H9 (cell line): ENCODE measurements around the gene TSPAN3. TPM values are rescaled to one million over a fixed set of nuclear protein-coding genes. Genes with fewer than 3 reads are reported as not detected.

ENCODE experiments used
- DNase-seq: peaks from one replicate; pipeline ENCODE4 v3.0.0-alpha.2; 2017
- H2AFZ ChIP-seq: one replicate; pipeline ENCODE4 v1.6.1; 2013; ENCODE audit warnings: mild to moderate bottlenecking, low read length, control low read depth, moderate library complexity
- H2AK5ac ChIP-seq: 2 replicates; pipeline ENCODE4 v1.6.1; 2013; ENCODE audit warnings: low read length, control low read depth, mixed read lengths; ENCODE audit not compliant: insufficient read length
- H2BK120ac ChIP-seq: one replicate; pipeline ENCODE4 v1.6.1; 2013; ENCODE audit warnings: low read depth, mild to moderate bottlenecking, low read length, control low read depth, inconsistent platforms; ENCODE audit not compliant: poor library complexity, severe bottlenecking
- H2BK12ac ChIP-seq: 2 replicates; pipeline ENCODE4 v1.6.1; 2013; ENCODE audit warnings: low read length, control low read depth, mixed read lengths, low read depth; ENCODE audit not compliant: insufficient read length
- H2BK15ac ChIP-seq: 2 replicates; pipeline ENCODE4 v1.6.1; 2013; ENCODE audit warnings: low read depth, low read length, control low read depth
- H2BK20ac ChIP-seq: one replicate; pipeline ENCODE4 v1.6.1; 2013; ENCODE audit warnings: low read depth, mild to moderate bottlenecking, low read length, control low read depth, inconsistent platforms; ENCODE audit not compliant: poor library complexity, severe bottlenecking
- H2BK5ac ChIP-seq: 2 replicates; pipeline ENCODE4 v1.6.1; 2013; ENCODE audit warnings: low read length, control low read depth, mixed read lengths; ENCODE audit not compliant: insufficient read length
- H3K14ac ChIP-seq: 2 replicates; pipeline ENCODE4 v1.6.1; 2013; ENCODE audit warnings: low read length, control low read depth; ENCODE audit not compliant: insufficient read depth
- H3K18ac ChIP-seq: 2 replicates; pipeline ENCODE4 v1.6.1; 2013; ENCODE audit warnings: low read depth, mild to moderate bottlenecking, mixed read lengths, low read length, control low read depth; ENCODE audit not compliant: insufficient read length
- H3K23ac ChIP-seq: 2 replicates; pipeline ENCODE4 v1.6.1; 2013; ENCODE audit warnings: low read length, control low read depth, mixed read lengths, low read depth; ENCODE audit not compliant: insufficient read length
- H3K23me2 ChIP-seq: 2 replicates; pipeline ENCODE4 v1.6.1; 2013; ENCODE audit warnings: low read depth, mild to moderate bottlenecking, mixed read lengths, low read length, control low read depth; ENCODE audit not compliant: insufficient read length, poor library complexity, severe bottlenecking
- H3K27ac ChIP-seq: 2 replicates; pipeline ENCODE4 v1.5.1; 2013; ENCODE audit warnings: low read length, control low read depth, mixed read lengths, low read depth; ENCODE audit not compliant: insufficient read length
- H3K27me3 ChIP-seq: 2 replicates; pipeline ENCODE4 v1.6.1; 2013; ENCODE audit warnings: low read length, control low read depth, inconsistent platforms; ENCODE audit not compliant: insufficient read depth
- H3K4ac ChIP-seq: 2 replicates; pipeline ENCODE4 v1.6.1; 2013; ENCODE audit warnings: low read depth, mild to moderate bottlenecking, control low read depth, inconsistent platforms, low read length, moderate library complexity
- H3K4me1 ChIP-seq: 2 replicates; pipeline ENCODE4 v1.6.1; 2013; ENCODE audit warnings: low read length, control low read depth, inconsistent platforms; ENCODE audit not compliant: insufficient read depth
- H3K4me2 ChIP-seq: 2 replicates; pipeline ENCODE4 v1.6.1; 2013; ENCODE audit warnings: low read length, control low read depth, mixed read lengths; ENCODE audit not compliant: insufficient read length, insufficient read depth
- H3K56ac ChIP-seq: 2 replicates; pipeline ENCODE4 v1.6.1; 2013; ENCODE audit warnings: low read depth, mild to moderate bottlenecking, mixed read lengths, low read length, control low read depth; ENCODE audit not compliant: insufficient read length
- H3K79me1 ChIP-seq: 2 replicates; pipeline ENCODE4 v1.6.1; 2013; ENCODE audit warnings: low read depth, mild to moderate bottlenecking, moderate library complexity, low read length, control low read depth, inconsistent platforms; ENCODE audit not compliant: insufficient read depth, poor library complexity, severe bottlenecking
- H3K79me2 ChIP-seq: 2 replicates; pipeline ENCODE4 v1.6.1; 2013; ENCODE audit warnings: low read length, control low read depth, inconsistent platforms; ENCODE audit not compliant: insufficient read depth
- H3K9ac ChIP-seq: 2 replicates; pipeline ENCODE4 v1.6.1; 2013; ENCODE audit warnings: low read length, control low read depth, mixed read lengths; ENCODE audit not compliant: insufficient read length; ENCODE audit errors: extremely low read depth
- H3K9me3 ChIP-seq: one replicate; pipeline ENCODE4 v1.6.1; 2013; ENCODE audit warnings: low read depth, low read length, inconsistent platforms; ENCODE audit not compliant: control insufficient read depth
- H3T11ph ChIP-seq: one replicate; pipeline ENCODE4 v1.6.1; 2013; ENCODE audit warnings: mild to moderate bottlenecking, low read length, control low read depth, inconsistent platforms
- H4K20me1 ChIP-seq: one replicate; pipeline ENCODE4 v1.6.1; 2013; ENCODE audit not compliant: control insufficient read depth, insufficient read length, insufficient read depth
- H4K5ac ChIP-seq: 2 replicates; pipeline ENCODE4 v1.6.1; 2013; ENCODE audit warnings: low read depth, mild to moderate bottlenecking, mixed read lengths, low read length, control low read depth; ENCODE audit not compliant: insufficient read length
- H4K8ac ChIP-seq: replicated peaks from 2 replicates; pipeline ENCODE4 v1.6.1; 2013; ENCODE audit warnings: low read length, control low read depth, mixed read lengths, low read depth; ENCODE audit not compliant: insufficient read length
- H4K91ac ChIP-seq: 2 replicates; pipeline ENCODE4 v1.6.1; 2013; ENCODE audit warnings: low read depth, mild to moderate bottlenecking, moderate library complexity, mixed read lengths, low read length, control low read depth; ENCODE audit not compliant: insufficient read length
- H3K27ac Mint-ChIP-seq, 3 experiments: 2 replicates in 2 of 3; 3 replicates in 1 of 3; pipeline ENCODE4 v1.8.0; 2020 to 2021; ENCODE audit warnings: mixed read lengths in 3 of 3, mild to moderate bottlenecking in 1 of 3, moderate library complexity in 1 of 3
- H3K27me3 Mint-ChIP-seq: 2 replicates; pipeline ENCODE4 v1.8.0; 2021; ENCODE audit warnings: low read depth, mild to moderate bottlenecking, moderate library complexity, mixed read lengths
- H3K36me3 Mint-ChIP-seq, 3 experiments: 2 replicates in 2 of 3; 3 replicates in 1 of 3; pipeline ENCODE4 v1.8.0; 2020 to 2021; ENCODE audit warnings: low read depth in 3 of 3, mixed read lengths in 3 of 3; ENCODE audit not compliant: insufficient read depth in 1 of 3
- H3K4me1 Mint-ChIP-seq, 2 experiments: 2 replicates each; pipeline ENCODE4 v1.8.0; 2020; ENCODE audit warnings: mixed read lengths in 2 of 2
- H3K4me3 Mint-ChIP-seq, 2 experiments: 2 replicates in 1 of 2; 3 replicates in 1 of 2; pipeline ENCODE4 v1.8.0; 2020 to 2021; ENCODE audit warnings: mild to moderate bottlenecking in 2 of 2, mixed read lengths in 2 of 2, moderate library complexity in 1 of 2
- H3K9me3 Mint-ChIP-seq, 2 experiments: 2 replicates in 1 of 2; 3 replicates in 1 of 2; pipeline ENCODE4 v1.8.0; 2020; ENCODE audit warnings: mild to moderate bottlenecking in 2 of 2, mixed read lengths in 2 of 2, moderate library complexity in 1 of 2
- WGBS: extraction: QIAGEN DNeasy Blood & Tissue Kit; methylation state at CpG from one replicate; pipeline ENCODE4 v1.1.7; 2013; ENCODE audit warnings: missing lambda C conversion rate, low lambda C conversion rate, mixed read lengths; ENCODE audit not compliant: insufficient read length; ENCODE audit errors: extremely low coverage; 5-methylcytosine and 5-hydroxymethylcytosine counted together
- total RNA-seq: library from RNA; stranded (reverse); gene quantifications from 2 replicates; pipeline ENCODE4 v1.2.1, GENCODE V29; 2021
- TF ChIP-seq, protein P1 (sequence below): fragments of 200-600 bp; sonication (generic); conservative IDR thresholded peaks from 3 replicates; pipeline ENCODE4 v1.8.0; 2021; ENCODE audit warnings: antibody characterized with exemption, mild to moderate bottlenecking

The TSPAN3 gene
- total RNA-seq, 1 experiment from 2014 or later: 117 TPM

DNA sequence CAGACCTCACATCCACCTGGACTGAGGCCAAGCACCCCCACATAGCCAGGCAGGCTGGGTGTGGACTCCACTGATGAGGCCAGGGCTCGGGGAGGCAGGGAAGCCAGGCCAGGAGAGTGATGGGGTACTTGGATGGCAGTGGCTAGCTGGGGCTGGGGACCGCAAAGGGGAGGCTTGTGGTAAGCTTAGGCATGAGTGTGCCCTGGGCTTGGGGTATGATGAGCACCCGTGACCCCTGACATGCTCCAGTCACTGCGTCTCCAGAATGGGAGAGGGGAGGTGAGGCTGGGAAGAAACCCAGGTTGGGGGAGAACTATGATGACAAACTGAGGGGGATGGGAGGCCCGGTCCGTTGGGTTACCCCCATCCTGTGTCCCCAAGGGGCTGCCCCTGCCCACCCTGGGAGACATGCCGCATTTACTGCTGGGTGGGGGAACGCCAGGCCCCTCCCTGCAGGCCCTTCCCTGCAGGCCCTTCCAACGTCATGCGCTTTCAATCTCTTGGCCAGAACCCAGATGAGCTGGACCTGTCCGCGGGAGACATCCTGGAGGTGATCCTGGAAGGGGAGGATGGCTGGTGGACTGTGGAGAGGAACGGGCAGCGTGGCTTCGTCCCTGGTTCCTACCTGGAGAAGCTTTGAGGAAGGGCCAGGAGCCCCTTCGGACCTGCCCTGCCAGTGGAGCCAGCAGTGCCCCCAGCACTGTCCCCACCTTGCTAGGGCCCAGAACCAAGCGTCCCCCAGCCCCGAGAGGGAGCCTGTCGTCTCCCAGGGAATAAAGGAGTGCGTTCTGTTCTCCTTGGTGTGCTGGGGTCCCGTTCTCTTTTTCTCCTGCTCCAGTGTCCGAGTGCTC is 34.1 kb downstream of the TSPAN3 start:
- Histone ChIP-seq H3K4ac (no peak overlapping the region), H3K23me2 (no peaks in the 10 kb centered on the region), H3K27me3 (no peaks in the 10 kb centered on the region), H3K9ac (no peak overlapping the region), H3K79me1 (no peaks in the 10 kb centered on the region), H3K9me3 (no peaks in the 10 kb centered on the region), H2BK20ac (no peak overlapping the region), H2BK15ac (no peak overlapping the region), H4K8ac (no peak overlapping the region), H4K20me1 (no peaks in the 10 kb centered on the region), H3K56ac (no peak overlapping the region), H3K27ac (no peak overlapping the region), H2BK120ac (no peak overlapping the region), H2AK5ac (no peak overlapping the region), H3K23ac (no peak overlapping the region), H4K5ac (no peak overlapping the region), H3K4me1 (no peaks in the 10 kb centered on the region), H4K91ac (no peak overlapping the region), H3K79me2 (no peaks in the 10 kb centered on the region), H3K4me2 (no peak overlapping the region), H3T11ph (no peak overlapping the region), H3K18ac (no peak overlapping the region), H2BK12ac (no peak overlapping the region), H2BK5ac (no peak overlapping the region), H2AFZ (no peak overlapping the region), H3K14ac (no peak overlapping the region)
- H3K27ac Mint-ChIP-seq: peak overlapping the region in 2 of 3 experiments; percentile 62 to 70; a peak in 2 of 7 replicates
- WGBS: no CpG with 5 or more reads among the region's 22 CpGs
- peaks cover 11 to 14% of the 10 kb centered on the region in 2 experiments for H3K4me1 Mint-ChIP-seq
- TF ChIP-seq, protein P1, sequence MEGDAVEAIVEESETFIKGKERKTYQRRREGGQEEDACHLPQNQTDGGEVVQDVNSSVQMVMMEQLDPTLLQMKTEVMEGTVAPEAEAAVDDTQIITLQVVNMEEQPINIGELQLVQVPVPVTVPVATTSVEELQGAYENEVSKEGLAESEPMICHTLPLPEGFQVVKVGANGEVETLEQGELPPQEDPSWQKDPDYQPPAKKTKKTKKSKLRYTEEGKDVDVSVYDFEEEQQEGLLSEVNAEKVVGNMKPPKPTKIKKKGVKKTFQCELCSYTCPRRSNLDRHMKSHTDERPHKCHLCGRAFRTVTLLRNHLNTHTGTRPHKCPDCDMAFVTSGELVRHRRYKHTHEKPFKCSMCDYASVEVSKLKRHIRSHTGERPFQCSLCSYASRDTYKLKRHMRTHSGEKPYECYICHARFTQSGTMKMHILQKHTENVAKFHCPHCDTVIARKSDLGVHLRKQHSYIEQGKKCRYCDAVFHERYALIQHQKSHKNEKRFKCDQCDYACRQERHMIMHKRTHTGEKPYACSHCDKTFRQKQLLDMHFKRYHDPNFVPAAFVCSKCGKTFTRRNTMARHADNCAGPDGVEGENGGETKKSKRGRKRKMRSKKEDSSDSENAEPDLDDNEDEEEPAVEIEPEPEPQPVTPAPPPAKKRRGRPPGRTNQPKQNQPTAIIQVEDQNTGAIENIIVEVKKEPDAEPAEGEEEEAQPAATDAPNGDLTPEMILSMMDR: no peak
- DNase-seq: no peak
- H3K27me3 Mint-ChIP-seq: peaks cover 4% of the 10 kb centered on the region; the same call in 1 of the 2 replicates
- no peak overlapping the region for H3K4me3 Mint-ChIP-seq
- H3K9me3 Mint-ChIP-seq: peaks cover 17 to 18% of the 10 kb centered on the region in 2 experiments
- peaks cover 15 to 22% (median 20%) of the 10 kb centered on the region in 3 experiments for H3K36me3 Mint-ChIP-seq
